GM12874 (cell line): ENCODE data around the gene TELO2.

Experiments used
- TF ChIP-seq, protein P1 (sequence below): IDR thresholded peaks from 2 replicates; pipeline ENCODE4 v1.5.1; 2011; ENCODE audit warnings: low read depth, mild to moderate bottlenecking, control low read depth, low read length, moderate library complexity; ENCODE audit not compliant: insufficient read depth

TELO2 gene

DNA sequence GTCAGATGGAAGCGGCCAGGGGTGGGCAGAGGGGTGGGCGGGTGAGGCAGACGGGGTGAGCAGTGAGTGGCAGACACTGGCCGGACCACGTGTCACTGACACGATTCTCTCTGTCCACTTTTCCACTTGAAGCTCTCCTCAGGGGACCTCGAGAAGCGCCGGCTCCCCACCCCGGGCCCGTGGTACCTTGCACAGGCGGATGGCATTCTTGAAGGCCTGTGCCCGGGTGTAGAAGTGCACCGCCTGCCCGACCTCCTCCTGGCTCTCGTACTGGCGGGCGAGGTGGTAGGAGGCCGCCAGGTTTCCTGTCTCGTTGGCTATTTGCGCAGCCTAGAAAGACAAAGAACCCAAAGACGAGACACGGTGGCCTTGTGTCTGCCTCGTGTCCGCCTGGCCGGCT lies 31.2 kb downstream of the TELO2 start:
- TF ChIP-seq, protein P1, sequence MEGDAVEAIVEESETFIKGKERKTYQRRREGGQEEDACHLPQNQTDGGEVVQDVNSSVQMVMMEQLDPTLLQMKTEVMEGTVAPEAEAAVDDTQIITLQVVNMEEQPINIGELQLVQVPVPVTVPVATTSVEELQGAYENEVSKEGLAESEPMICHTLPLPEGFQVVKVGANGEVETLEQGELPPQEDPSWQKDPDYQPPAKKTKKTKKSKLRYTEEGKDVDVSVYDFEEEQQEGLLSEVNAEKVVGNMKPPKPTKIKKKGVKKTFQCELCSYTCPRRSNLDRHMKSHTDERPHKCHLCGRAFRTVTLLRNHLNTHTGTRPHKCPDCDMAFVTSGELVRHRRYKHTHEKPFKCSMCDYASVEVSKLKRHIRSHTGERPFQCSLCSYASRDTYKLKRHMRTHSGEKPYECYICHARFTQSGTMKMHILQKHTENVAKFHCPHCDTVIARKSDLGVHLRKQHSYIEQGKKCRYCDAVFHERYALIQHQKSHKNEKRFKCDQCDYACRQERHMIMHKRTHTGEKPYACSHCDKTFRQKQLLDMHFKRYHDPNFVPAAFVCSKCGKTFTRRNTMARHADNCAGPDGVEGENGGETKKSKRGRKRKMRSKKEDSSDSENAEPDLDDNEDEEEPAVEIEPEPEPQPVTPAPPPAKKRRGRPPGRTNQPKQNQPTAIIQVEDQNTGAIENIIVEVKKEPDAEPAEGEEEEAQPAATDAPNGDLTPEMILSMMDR = no peak

DNA sequence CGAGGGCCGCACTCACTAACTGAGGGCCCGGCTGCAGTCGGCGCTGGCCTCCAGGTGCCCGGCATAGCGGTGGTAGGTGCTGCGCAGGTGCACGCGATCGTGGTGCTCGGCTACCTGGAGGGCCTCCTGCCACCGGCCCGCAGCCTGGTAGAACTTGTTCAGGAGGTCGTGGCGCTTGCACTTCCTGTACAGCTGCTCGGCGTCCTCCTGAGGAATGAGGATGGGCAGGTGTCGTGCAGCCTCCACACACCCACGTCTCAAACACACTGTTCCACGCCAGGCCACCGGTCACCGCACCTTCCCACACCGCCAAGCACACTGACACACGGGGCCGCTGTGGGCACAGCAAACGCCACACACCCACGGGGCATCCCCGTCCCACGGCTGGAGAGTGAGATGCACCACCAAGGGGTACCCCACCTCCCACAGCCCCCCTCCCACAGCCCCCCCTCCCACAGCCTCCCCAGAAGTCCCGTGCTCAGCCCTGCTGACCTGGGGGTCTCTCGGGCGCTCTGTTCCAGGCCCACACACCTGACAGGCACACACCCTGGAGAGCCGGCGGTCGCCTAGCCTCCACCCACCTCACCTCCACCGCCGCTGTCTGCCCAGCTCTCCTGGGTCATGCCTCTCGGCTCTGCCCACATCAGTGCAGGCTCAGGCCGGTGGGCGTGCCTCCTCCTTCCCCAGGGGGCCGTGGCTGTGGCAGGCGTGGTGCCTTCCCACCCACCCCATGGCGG lies 32.9 kb downstream of the TELO2 start:
- TF ChIP-seq, protein P1 = no peak

DNA sequence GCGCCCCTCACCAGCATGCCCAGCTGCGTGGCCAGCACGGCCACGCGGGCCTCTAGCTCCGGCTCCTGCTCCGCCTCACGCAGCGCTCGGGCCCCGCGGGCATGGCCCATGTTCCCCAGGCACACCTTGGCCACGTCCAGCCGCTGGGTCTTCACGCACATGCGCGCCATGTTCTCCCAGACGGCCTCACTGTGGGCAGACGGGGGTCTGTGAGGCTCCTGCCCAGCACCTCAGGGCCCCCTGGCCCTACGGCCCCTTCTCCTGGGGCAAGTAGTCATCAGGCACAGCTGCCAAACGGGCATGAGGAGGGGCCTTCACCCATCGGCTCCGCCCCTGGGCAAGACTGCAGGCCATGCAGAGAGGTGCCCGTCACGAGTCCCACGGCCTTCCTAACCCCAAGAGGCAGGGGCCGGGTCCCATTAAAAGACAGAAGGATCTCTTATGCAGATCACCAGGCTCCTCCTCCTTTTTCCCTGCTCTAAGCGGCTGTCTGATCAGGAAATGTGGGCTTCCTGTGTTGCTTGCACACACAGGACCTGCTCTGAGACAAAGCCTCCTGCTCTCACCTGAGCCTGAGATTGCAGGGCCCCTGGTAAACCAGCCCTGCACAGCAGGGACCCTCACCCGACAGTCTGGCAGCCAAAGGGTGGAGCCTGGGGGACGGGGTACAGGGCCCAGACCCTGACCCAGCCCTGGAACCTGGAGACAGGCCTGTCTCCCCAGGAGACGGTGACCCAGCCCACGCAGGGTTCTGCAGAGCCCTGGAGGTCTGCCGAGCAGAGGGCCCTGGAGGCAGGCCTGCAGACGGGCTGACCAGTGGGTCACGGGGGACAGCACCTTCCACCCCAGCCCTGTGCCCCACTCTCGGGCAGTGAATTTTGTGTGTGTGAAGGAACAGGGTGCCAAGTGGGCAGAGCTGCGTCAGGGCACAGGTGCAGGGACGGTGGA lies 33.7 kb downstream of the TELO2 start:
- TF ChIP-seq, protein P1 = no peak

DNA sequence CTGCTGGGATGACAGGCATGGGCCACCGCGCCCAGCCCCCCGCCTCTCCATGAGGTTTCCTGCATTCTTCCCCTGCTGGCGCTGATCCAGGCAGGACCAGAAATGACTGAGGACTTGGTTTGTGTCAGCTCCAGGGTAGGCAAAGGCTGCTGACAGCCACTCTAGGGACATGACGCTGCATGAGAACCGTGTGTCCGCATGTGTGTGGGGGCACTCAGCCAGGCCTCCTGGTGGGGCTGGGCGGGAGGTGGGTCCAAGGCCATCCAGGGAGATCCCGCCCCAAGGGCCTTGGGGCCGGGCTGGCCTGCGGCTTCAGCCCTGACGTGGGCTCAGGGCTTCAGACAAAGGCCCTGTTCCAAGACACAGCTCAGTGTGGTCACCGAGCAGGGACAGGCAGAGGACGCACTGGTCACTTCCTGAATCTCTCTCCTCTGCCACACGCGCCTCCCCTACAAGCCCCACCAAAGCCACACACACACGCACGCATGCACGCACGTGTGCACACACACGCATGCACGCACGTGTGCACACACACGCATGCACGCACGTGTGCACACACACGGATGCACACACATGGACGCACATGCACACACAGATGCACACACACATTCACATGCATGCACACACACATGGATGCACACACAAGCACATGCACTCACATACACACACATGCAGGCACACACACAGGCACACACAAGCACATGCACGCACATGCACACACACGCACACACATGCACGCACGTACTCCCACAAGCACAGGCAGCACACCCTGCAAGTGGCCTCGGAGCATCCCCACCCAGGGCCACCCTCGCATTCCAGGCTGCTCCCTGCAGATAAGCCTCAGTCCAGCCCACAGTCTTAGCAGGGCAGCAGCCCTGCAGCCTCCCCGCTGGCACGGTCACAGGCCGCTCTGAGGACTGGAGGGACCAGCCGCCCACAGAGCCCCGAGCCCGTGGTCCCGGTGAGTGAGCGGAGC lies 35.0 kb downstream of the TELO2 start:
- TF ChIP-seq, protein P1 = no peak

DNA sequence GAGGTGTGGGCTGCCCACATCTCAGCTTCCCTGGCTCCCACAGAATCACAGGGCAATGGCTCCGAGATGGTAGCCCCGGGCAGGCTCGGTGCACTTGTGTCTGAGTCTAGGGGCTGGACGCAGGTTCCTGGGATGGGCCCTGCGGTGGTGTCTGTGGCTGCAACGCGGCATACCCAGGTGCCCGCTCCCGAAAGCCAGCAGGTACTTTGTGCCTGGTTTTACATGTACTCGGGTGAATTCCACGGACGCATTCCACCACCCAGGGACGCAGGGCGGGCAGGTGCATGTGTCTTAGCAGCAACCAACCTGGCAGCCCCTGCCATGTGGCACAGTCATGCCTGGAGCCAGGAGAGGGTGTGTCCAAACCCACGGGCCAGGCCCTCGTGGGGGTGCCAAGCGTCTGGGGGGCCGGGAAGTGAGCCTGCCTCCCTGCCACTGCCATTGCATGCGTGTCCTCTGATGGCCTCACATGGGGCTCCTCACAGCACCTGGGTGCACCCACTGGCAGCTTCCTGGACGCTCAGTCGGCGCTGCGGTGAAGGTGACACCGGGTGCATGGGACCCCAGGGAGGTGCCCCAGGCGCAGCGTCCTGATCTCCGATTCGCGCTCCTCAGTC lies 35.9 kb downstream of the TELO2 start:
- TF ChIP-seq, protein P1 = no peak

DNA sequence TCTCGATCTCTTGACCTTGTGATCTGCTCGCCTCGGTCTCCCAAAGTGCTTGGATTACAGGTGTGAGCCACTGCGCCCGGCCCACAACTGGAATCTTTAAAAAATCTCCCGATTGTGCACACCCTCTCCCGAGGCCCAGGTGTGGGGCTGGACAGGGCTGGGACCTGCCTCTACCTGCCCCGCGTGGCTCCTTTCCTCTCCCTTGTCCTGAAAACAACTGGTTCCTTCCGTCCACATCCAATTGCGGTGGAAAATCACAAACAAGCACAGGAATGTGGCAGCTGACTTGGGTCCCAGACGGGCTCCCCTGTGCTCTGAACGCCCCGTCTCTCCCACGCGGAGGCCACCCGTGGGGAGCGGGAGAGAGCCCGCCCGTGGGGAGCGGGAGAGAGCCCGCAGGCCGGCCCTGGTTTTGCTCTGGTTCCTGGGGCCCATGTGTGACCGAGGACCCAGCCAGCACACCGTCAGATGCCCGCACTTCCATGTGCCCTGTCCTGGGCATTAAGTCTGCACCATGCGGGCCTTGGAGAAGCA lies 37.3 kb downstream of the TELO2 start:
- TF ChIP-seq, protein P1 = no peak
